Suprapubic skin (tissue), 3 donors: ENCODE data around the gene PTK7.

Experiments used
- EP300 ChIP-seq: sonication (generic); formaldehyde crosslinking; IDR thresholded peaks from one replicate; pipeline ENCODE4 v1.6.1; 2017; ENCODE audit warnings: antibody characterized with exemption
- POLR2A ChIP-seq, 2 donors: fragments of 450-650 bp; IDR thresholded peaks; one replicate each; pipeline ENCODE4 v1.6.1; 2017; ENCODE audit warnings: antibody characterized with exemption in 2 of 2, mild to moderate bottlenecking in 2 of 2, moderate library complexity in 2 of 2
- TF ChIP-seq, protein P1 (sequence below), 2 donors: fragments of 200-600 bp in 1 of 2; fragments of 450-650 bp in 1 of 2; sonication (generic) in 1 of 2; IDR thresholded peaks; one replicate each; pipeline ENCODE4 v1.5.1; 2016 to 2019; ENCODE audit warnings: antibody characterized with exemption in 2 of 2, mild to moderate bottlenecking in 1 of 2, moderate library complexity in 1 of 2

DNA sequence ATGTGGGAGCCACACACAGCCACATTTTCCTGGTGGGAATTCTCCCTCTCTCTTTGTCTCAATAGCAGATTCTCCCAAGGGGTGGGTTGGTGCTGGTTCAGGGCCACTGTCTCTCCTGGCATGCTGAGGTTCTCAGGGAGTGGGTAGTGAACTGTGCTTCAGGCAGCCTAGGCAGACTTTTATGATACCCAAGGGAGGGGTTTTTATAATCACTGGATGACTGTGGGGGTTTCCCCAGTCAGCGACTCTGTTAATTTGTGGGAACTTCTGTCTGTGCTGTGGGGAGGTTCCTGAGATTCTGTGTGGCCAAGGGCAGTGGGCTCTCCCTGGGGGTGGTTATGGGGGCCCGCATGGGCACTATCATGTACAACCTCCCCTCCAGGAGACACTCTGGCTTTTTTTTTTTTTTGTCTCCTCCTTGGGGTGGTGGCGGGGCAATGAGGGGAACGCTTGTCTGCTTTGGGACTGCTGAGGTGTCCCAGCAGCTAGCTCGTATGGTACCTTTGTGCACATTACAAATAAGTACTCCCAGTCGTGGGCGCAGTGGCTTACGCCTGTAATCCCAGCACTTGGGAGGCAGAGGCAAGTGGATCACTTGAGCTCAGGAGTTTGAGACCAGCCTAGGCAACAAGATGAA lies 10.0 kb downstream of the PTK7 start:
- no peak for TF ChIP-seq EP300
- TF ChIP-seq POLR2A (IDR thresholded peaks at IDR 0.05), result no peak
- TF ChIP-seq, protein P1, sequence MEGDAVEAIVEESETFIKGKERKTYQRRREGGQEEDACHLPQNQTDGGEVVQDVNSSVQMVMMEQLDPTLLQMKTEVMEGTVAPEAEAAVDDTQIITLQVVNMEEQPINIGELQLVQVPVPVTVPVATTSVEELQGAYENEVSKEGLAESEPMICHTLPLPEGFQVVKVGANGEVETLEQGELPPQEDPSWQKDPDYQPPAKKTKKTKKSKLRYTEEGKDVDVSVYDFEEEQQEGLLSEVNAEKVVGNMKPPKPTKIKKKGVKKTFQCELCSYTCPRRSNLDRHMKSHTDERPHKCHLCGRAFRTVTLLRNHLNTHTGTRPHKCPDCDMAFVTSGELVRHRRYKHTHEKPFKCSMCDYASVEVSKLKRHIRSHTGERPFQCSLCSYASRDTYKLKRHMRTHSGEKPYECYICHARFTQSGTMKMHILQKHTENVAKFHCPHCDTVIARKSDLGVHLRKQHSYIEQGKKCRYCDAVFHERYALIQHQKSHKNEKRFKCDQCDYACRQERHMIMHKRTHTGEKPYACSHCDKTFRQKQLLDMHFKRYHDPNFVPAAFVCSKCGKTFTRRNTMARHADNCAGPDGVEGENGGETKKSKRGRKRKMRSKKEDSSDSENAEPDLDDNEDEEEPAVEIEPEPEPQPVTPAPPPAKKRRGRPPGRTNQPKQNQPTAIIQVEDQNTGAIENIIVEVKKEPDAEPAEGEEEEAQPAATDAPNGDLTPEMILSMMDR (IDR thresholded peaks at IDR 0.05), result no peak
